Measurements from ENCODE around the gene TGFBR3L. TPM values are rescaled to one million over a fixed set of nuclear protein-coding genes. Genes with fewer than 3 reads are reported as not detected.

Gene TGFBR3L
- total and polyA plus RNA-seq, 10 of the 15 experiments (the other 5 are each of a cell fraction or from before 2014, with no cell fraction given) = 0.20 to 0.23 TPM; not detected in 8

DNA sequence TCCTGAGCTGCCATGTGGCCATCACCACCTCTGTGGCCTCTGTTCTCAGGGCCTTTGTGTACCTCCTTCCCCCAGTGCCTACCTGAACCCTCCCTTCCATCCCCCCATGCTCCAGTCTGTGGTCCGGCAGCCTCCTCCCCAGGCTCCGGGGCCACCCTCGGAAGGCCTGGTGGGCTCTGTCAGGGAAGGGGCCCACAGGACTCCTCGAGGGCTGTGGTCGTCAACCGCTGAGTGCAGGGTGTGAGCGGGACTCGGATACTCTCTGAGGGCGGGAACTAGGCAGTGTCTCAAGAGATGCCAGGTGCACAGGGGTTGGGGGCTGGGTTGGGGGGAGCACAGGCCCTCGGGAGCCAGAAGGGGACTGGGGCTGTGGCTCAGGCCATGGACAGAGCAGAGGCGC, 7.1 kb upstream of the TGFBR3L start:
- no peak overlapping the region for H3K27ac ChIP-seq (ENCODE audit: control insufficient read depth, insufficient read depth)
- H3K79me2 ChIP-seq (ENCODE audit: control insufficient read depth, insufficient read depth, low read length) = peaks cover 36% of the 10 kb centered on the region
- H3K36me3 ChIP-seq (ENCODE audit: control insufficient read depth in 2 of 2, insufficient read depth in 2 of 2, low read length in 1 of 2) = peaks cover 0 to 14% of the 10 kb centered on the region in 2 experiments; a peak in 3 of 4 replicates
- DNase-seq (ENCODE audit: low read depth, low spot score) = no peak
- SMC1A ChIA-PET (ENCODE audit: uncharacterized antibody, unreplicated experiment) = no interaction called here
- FAIRE-seq = no peak
- POLR2A ChIA-PET = no interaction called here
- no peak overlapping the region for H3K4me3 ChIP-seq
- H2AFZ ChIP-seq (ENCODE audit: control insufficient read depth, low read depth, low read length) = no peak overlapping the region
- WGBS (ENCODE audit: insufficient coverage, insufficient replicate concordance, low lambda C conversion rate, missing lambda C conversion rate) = 97% methylated on average over 11 of the region's 11 CpGs
- TF ChIP-seq GATAD2B (conservative IDR thresholded peaks at IDR 0.05; ENCODE audit: low read depth) (no peak), ZNF622 (IDR thresholded peaks at IDR 0.05) (no peak), TARDBP (IDR thresholded peaks at IDR 0.05; ENCODE audit: borderline replicate concordance) (no peak), EED (IDR thresholded peaks at IDR 0.05; ENCODE audit: low read depth) (no peak), GABPA (IDR thresholded peaks at IDR 0.05; ENCODE audit: low read depth) (no peak), BMI1 (IDR thresholded peaks at IDR 0.05; ENCODE audit: borderline replicate concordance) (no peak), TBL1XR1 (IDR thresholded peaks at IDR 0.05; ENCODE audit: low read depth, low read length) (no peak), NFXL1 (IDR thresholded peaks at IDR 0.05; ENCODE audit: borderline replicate concordance) (no peak), CREM (IDR thresholded peaks at IDR 0.05; ENCODE audit: low read depth) (no peak), TCF7 (IDR thresholded peaks at IDR 0.05; ENCODE audit: borderline replicate concordance) (no peak), ESRRA (IDR thresholded peaks at IDR 0.05; ENCODE audit: low read length) (no peak)
- TF ChIP-seq, protein P1, sequence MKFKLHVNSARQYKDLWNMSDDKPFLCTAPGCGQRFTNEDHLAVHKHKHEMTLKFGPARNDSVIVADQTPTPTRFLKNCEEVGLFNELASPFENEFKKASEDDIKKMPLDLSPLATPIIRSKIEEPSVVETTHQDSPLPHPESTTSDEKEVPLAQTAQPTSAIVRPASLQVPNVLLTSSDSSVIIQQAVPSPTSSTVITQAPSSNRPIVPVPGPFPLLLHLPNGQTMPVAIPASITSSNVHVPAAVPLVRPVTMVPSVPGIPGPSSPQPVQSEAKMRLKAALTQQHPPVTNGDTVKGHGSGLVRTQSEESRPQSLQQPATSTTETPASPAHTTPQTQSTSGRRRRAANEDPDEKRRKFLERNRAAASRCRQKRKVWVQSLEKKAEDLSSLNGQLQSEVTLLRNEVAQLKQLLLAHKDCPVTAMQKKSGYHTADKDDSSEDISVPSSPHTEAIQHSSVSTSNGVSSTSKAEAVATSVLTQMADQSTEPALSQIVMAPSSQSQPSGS (IDR thresholded peaks at IDR 0.05; ENCODE audit: low read length) = no peak
- TF ChIP-seq, protein P2, sequence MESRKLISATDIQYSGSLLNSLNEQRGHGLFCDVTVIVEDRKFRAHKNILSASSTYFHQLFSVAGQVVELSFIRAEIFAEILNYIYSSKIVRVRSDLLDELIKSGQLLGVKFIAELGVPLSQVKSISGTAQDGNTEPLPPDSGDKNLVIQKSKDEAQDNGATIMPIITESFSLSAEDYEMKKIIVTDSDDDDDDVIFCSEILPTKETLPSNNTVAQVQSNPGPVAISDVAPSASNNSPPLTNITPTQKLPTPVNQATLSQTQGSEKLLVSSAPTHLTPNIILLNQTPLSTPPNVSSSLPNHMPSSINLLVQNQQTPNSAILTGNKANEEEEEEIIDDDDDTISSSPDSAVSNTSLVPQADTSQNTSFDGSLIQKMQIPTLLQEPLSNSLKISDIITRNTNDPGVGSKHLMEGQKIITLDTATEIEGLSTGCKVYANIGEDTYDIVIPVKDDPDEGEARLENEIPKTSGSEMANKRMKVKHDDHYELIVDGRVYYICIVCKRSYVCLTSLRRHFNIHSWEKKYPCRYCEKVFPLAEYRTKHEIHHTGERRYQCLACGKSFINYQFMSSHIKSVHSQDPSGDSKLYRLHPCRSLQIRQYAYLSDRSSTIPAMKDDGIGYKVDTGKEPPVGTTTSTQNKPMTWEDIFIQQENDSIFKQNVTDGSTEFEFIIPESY (IDR thresholded peaks at IDR 0.05) = no peak
- BruUV-seq (replicated peaks) = no TSS peak
- peaks cover 13% of the 10 kb centered on the region for H3K4me1 ChIP-seq (ENCODE audit: control insufficient read depth, insufficient read depth, low read length)
- intact Hi-C loops (cut with micrococcal nuclease; ENCODE audit: unreplicated experiment) = loop anchor here (10.0 kb wide), 1 partner anchor 223 kb away; the partner anchor contains the start of gene TRAPPC5
- peaks cover 9% of the 10 kb centered on the region; the same call in 1 of the 2 replicates for H4K20me1 ChIP-seq (ENCODE audit: control insufficient read depth, insufficient read depth)
- H3K9ac ChIP-seq (ENCODE audit: control insufficient read depth, insufficient read depth, low read length) = no peak overlapping the region
- CTCF ChIA-PET = interaction anchor here (0.7 kb wide), 1 partner anchor 10 kb away, joined by 3 read pairs; no protein-coding TSS in a partner anchor
- no peaks in the 10 kb centered on the region for H3K9me3 ChIP-seq (replicated peaks; ENCODE audit: control insufficient read depth, insufficient read depth, low read length)
- H3K27me3 ChIP-seq (replicated peaks in 1 of 2; ENCODE audit: control insufficient read depth in 2 of 2, insufficient read depth in 2 of 2, low read length in 1 of 2) = no peaks in the 10 kb centered on the region
- H3K4me2 ChIP-seq (ENCODE audit: control insufficient read depth, insufficient read depth) = no peak overlapping the region
- ATAC-seq = no peak
- in situ Hi-C loops (cut with MboI) = no loop called here
- RAD21 ChIA-PET (ENCODE audit: unreplicated experiment) = no interaction called here

All from GM12878 (cell line).